Measurements from ENCODE around the gene NPPC.
A peak's percentile ranks its signal among the peaks of the same experiment; 100 is the strongest.
"Not testable (repeated sequence)": the region's sequence is repeated elsewhere in the genome, so short reads cannot be mapped to it uniquely, and the experiment has no call there.

NPPC gene

DNA sequence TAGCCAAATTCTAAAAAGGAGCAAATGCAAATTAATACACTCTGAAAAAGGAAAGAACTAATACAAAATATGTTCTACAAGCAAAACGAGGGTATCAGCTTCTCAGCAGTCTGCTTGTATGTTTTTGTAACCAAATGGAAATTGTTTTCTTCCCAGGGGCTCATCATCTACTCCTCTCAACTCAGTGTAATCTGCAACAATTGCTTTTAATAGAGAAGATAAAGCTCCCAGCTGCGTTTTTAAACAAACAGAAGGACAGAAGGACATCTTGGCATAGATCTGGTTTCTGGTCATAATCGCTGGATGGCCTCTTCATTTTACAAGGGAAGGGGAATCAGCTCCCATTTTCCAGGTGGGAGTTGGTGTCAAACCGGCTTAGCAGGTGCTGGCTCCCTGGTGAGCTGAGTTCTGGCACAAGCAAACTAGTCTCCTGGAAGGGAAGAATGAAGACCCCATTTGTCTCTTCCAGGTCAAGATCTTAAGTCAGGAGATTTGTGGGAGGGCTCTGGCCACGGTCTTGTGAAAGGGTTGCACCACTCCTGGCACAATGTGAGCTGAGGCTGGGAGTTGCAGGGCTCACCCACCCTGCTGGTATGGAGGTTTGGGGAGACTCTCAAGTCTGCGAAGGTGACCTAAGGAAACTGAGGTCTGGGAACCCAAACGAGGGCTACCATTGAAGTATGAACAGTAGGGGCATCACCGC, 41.6 kb downstream of the NPPC start:
- DNase-seq = peak; percentile 92

DNA sequence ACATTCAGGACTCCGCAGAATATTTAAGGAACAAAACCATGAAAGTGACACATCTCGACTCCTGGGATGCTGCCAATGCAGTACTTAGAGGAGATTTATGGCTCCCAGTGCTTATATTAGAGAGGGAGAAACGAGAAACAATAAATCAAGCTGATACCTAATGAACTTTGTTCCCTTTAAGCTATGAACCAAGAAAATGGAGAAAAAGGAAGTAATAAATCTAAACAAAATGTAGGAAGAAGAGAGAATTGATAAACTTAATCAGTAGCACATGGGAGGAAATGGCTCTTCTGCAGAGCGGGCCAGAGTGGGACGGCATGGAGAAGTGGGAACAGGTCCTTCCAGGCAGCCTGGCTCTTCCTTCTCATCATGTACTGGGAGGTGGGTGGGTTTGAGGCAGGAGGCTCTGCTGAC, 42.7 kb downstream of the NPPC start:
- no peak for DNase-seq

DNA sequence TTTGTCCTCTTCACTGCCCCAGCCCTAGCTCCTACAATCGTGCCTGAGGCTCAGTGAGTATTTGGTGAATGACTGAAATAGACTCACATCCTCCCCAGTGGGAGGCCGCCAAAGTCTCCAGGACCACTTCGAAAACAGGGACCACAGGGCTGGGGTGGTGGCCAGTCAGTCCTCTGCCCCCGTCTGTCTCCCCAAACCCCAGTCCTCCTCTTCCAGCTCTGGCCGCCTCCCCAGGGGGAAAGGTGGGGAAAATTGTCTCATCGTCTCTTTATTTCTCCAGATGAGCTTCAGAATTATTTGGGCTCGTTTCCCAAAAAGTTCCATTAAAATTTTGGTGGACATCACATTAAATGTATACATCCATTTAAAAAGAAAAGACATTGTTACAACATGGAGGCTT, 43.5 kb downstream of the NPPC start:
- DNase-seq = no peak

DNA sequence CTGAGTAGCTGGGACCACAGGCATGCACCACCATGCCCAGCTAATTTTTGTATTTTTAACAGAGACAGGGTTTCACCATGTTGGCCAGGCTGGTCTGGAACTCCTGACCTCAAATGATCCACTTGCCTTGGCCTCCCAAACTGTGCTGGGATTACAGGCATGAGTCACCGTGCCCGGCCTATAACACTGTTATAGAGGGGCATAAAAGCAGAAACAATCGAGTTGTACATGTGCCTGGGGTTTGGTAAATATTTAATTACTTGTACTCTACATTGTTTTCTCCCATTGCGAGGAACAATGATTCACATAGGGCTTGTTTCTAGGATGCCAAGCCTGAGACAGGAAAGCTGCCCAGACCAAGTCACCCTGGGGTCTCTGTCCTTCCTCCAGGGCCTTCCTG, 45.8 kb downstream of the NPPC start:
- DNase-seq = not testable (repeated sequence)

DNA sequence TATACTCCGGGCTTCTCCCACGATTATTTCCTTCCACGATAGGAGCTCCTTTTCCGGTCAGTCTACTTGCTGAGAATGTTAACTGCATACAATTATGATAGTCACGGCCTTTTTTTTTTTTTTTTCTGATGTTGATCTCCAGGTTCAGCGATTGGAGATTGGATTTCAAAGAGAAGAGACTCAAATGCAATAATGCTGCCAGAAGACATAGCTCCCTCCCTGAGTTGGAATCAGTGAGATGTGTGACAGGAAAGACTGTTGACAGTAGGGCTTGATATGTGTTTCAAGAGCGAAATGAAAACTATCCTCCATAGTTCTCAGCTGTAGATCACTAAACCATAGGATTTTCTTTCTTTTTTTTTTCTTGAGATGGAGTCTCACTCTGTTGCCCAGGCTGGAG, 47.0 kb downstream of the NPPC start:
- no peak for DNase-seq

DNA sequence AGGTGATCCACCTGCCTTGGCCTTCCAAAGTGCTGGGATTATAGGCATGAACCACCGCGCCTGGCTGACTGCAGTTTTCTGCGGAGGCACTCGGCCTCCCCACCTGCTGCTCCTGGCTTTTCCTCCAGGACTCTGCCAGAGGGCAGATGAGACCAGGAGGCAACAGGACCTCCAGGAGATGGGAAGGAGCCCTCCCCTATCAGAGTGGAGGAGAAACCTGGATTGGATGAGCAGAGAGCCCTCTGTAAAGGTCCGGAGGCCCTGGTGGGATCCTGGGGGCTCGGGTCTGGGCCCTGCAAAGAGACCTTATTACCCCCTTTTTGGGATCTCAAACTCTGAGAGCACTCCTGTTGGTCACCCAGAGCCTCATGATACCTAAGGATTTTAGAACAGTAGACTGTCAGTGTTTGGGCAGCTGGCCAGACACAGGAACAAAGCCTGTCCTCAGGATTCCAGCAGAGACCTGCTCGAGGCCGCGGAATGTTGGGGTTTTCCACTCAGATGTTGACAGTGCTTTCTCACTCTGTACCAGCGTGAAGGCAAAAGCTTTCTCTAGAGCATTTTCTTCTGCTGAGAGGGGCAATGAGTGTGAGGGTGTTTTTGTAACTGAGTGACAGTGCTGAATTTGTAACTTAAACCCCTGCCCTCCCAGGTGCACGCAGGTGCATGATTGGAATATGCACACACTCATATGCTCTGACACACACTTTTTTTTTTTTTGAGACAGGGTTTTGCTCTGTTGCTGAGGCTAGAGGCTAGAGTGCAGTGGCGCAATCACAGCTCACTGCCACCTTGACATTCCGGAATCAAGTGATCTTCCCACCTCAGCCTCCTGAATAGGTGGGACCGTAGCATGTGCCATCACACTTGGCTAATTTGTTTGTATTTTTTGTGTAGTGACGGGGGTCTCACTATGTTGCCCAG, 48.4 kb downstream of the NPPC start:
- peak; percentile 67 for DNase-seq

DNA sequence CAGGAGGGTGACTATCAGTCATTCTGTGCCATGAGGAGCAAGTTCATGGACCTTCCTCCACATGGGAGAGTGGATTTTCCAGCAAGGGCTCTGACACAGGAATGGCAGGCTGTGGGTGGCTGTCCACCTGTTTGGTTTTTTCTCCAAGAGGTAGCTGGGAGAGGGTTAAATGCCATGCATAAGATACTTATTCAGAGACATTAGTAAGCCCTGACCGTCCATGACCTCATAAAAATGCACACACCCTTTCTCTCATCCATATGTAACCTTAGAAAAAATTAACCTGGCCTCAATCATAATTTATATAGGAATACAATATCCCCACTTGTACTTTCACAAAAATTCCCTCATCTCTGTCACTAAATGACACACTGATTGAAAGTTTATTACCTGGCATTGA, 51.3 kb downstream of the NPPC start:
- DNase-seq = no peak
